GM06990 (cell line): Measurements from ENCODE around the gene SNRPD2.

ENCODE experiments used
- DNase-seq: peaks from one replicate; pipeline ENCODE4 v3.0.0-alpha.2; 2011; ENCODE audit not compliant: insufficient read length; ENCODE audit errors: extremely low read depth
- H3K27me3 ChIP-seq: replicated peaks from 2 replicates; pipeline ENCODE4 v1.6.0; 2011; ENCODE audit warnings: low read length; ENCODE audit not compliant: control insufficient read depth, insufficient read depth
- H3K36me3 ChIP-seq: 2 replicates; pipeline ENCODE4 v1.5.1; 2011; ENCODE audit warnings: low read length; ENCODE audit not compliant: control insufficient read depth, insufficient read depth
- H3K4me3 ChIP-seq: replicated peaks from 2 replicates; pipeline ENCODE4 v1.5.1; 2011; ENCODE audit warnings: low read depth, mild to moderate bottlenecking, control low read depth, low read length
- TF ChIP-seq, protein P1 (sequence below): IDR thresholded peaks from 2 replicates; pipeline ENCODE4 v1.5.1; 2011; ENCODE audit warnings: low read length, control low read depth, mild to moderate bottlenecking, inconsistent platforms; ENCODE audit not compliant: insufficient read depth, poor library complexity, severe bottlenecking

SNRPD2 gene

DNA sequence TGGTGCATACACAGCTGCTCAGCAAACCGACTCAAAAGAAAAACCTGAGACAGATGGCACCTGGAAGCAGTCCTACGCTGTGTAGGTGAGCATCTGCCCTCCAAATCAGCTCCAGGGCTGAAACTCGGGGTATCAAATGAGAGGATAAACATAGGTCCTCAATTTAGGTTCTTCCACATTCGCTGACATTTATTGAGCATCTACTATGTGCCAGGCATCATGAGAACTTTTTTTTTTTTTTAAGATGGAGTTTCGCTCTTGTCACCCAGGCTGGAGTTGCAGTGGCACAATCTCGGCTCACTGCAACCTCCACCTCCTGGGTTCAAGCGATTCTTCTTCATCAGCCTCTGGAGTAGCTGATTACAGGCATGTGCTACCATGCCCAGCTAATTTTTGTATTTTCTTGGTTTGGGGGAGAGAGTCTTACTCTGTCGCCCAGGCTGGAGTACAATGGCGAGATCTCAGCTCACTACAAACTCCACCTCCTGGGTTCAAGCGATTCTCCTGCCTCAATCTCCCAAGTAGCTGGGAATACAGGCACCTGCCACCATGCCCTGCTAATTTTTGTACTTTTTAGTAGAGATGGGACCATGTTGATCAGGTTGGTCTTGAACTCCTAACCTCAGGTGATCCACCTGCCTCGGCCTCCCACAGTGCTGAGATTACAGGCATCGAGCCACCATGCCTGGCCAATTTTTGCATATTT lies 14.1 kb upstream of the SNRPD2 start:
- no peak overlapping the region for H3K4me3 ChIP-seq
- TF ChIP-seq, protein P1, sequence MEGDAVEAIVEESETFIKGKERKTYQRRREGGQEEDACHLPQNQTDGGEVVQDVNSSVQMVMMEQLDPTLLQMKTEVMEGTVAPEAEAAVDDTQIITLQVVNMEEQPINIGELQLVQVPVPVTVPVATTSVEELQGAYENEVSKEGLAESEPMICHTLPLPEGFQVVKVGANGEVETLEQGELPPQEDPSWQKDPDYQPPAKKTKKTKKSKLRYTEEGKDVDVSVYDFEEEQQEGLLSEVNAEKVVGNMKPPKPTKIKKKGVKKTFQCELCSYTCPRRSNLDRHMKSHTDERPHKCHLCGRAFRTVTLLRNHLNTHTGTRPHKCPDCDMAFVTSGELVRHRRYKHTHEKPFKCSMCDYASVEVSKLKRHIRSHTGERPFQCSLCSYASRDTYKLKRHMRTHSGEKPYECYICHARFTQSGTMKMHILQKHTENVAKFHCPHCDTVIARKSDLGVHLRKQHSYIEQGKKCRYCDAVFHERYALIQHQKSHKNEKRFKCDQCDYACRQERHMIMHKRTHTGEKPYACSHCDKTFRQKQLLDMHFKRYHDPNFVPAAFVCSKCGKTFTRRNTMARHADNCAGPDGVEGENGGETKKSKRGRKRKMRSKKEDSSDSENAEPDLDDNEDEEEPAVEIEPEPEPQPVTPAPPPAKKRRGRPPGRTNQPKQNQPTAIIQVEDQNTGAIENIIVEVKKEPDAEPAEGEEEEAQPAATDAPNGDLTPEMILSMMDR = no peak
- no peaks in the 10 kb centered on the region for H3K27me3 ChIP-seq
- no peak for DNase-seq
- H3K36me3 ChIP-seq = peaks cover 25% of the 10 kb centered on the region

DNA sequence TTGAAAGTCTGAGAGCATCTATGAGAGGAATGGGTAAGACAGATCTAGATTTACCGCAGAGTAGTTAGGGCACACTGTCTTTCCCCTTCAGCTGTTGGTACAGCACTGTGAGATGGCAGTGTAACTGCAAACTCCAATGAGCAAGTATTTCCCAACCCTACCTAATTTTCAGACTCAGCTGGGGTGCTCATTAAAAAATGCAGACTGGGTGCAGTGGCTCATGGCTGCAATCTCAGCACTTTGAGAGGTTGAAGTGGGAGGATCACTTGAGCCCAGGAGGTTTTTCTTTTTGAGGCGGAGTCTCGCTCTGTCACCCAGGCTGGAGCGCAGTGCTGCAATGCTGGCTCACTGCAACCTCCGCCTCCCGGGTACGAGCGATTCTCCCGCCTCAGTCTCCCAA lies 13.4 kb upstream of the SNRPD2 start:
- DNase-seq = no peak
- Histone ChIP-seq H3K4me3 (no peak overlapping the region), H3K36me3 (peaks cover 22% of the 10 kb centered on the region), H3K27me3 (no peaks in the 10 kb centered on the region)
- TF ChIP-seq, protein P1 = no peak

DNA sequence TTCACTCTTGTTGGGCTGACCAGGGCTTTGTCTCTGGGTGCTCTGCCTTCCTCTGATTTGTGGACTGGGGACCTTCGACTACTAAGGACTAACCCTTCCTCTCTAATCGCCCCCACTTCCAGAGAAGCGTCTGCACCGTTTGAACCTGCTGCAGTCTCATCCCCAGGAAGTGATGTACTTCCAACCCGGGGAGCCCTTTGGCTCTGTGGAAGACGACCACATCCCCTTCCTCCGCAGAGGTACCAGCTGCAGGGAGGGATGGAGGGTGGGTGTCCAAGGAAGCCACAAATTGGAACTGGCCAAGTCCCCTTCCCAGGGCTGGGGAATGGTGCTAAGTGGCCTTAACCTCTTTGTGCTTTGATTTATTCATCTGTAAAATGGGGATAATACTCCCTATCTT lies 9.9 kb upstream of the SNRPD2 start:
- Histone ChIP-seq H3K27me3 (no peaks in the 10 kb centered on the region), H3K4me3 (no peak overlapping the region), H3K36me3 (peaks cover 23% of the 10 kb centered on the region)
- TF ChIP-seq, protein P1 = no peak
- no peak for DNase-seq

DNA sequence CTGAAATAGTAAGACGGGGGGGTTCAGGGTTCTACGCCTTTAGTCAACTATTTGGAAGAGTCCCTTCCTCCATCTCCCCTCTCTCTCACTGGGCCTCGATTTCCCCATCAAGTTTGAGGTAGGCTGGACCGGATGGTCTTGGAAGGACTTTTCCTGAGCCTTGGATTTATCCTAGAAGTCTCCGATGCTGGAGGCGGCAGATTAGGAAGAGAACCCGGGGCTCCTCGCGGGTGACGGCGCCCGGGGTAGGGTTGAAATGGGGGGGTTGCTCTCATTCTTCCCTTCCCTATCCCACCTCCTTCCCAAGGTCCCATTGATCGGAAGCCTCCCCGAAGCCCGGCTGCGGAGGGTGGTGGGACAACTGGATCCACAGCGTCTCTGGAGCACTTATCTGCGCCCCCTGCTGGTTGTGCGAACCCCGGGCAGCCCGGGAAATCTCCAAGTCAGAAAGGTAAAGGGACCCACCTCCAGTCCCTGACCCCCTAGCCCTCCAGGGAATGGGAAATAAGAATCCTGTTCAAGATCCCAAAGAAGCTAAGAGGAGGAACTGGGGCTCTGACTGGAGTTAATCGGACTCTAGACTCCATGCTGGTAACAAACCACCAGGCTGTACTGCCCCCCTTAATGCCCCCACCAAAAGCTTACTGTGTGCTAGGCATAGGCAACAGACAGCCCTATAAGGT lies 1.5 kb upstream of the SNRPD2 start:
- peak overlapping the region; percentile 75 for H3K4me3 ChIP-seq
- DNase-seq = peak; percentile 66
- H3K27me3 ChIP-seq = no peaks in the 10 kb centered on the region
- TF ChIP-seq, protein P1 = peak; percentile 99
- H3K36me3 ChIP-seq = peaks cover 14% of the 10 kb centered on the region

DNA sequence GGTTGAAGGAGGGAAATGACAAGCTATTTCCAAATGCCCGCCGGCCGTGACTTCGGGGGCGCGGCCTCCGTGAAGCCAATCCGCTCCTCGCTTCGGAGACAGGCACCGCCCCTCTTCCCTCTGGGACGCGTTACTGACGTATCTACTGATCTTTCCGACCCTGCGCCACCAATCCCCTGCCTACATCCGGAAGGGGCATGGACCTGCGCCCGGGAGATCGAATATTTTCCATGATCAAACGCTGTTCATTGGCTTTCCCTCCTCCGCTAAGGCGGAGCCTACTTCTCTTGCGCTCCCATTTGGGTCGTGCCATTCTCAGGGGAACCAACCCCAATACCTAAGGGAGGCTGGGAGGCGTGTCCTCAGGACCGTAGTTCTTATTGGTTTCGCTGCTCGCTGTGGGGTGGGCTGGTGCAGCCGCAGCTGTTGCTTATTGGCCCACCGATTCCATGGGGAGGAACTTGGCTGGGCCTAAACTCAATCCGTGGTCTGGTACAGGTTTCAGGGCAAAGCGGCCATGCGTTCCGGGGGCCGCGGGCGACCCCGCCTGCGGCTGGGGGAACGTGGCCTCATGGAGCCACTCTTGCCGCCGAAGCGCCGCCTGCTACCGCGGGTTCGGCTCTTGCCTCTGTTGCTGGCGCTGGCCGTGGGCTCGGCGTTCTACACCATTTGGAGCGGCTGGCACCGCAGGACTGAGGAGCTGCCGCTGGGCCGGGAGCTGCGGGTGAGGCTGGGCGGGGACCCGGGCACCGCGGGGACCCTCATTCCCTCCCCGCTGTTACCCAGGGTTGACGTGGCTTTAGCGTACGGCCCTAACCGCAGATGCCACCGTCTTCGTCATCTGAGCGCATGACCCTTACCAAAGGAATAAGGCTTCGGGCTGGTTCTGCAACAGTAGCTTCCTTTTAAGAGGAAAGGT lies 693 bp upstream of the SNRPD2 start, which contains the start of gene QPCTL:
QPCTL (plus strand) TSS at position 480 of the 919 bp plus-strand sequence; CDS start at position 518, 38 bp downstream.
- DNase-seq = peak; percentile 96
- Histone ChIP-seq H3K27me3 (no peaks in the 10 kb centered on the region), H3K4me3 (peak within 1 kb of the TSS; percentile 75), H3K36me3 (peaks cover 17% of the 10 kb centered on the region)
- TF ChIP-seq, protein P1 = no peak
